OCI-LY3 (cell line): ENCODE measurements around the gene SERPINB1.

Experiments
- H2AFZ ChIP-seq: fragments of 200-600, 300-600 bp; shearing (Covaris generic); 2 replicates; pipeline ENCODE4 v1.6.0; 2014; ENCODE audit warnings: antibody characterized with exemption, low read depth, low read length
- H3K27ac ChIP-seq: fragments of 200-600, 300-600 bp; sonication (generic); 2 replicates; pipeline ENCODE4 v1.5.1; 2014; ENCODE audit warnings: mild to moderate bottlenecking, low read length, moderate library complexity, mixed read lengths
- H3K27me3 ChIP-seq: fragments of 200-600, 300-600 bp; sonication (generic); 2 replicates; pipeline ENCODE4 v1.6.1; 2014; ENCODE audit warnings: low read depth, low read length, mixed read lengths
- H3K36me3 ChIP-seq: fragments of 200-600, 300-600 bp; sonication (generic); replicated peaks from 2 replicates; pipeline ENCODE3; 2014; ENCODE audit warnings: low read depth, low read length, mixed read lengths
- H3K4me1 ChIP-seq: fragments of 300-600, 200-600 bp; sonication (generic); 2 replicates; pipeline ENCODE4 v1.6.1; 2014; ENCODE audit warnings: low read length, mixed read lengths
- H3K4me2 ChIP-seq: fragments of 200-600, 300-600 bp; sonication (generic); 2 replicates; pipeline ENCODE4 v1.6.1; 2014; ENCODE audit warnings: low read length, mixed read lengths
- H3K4me3 ChIP-seq: fragments of 300-600, 200-600 bp; sonication (generic); 2 replicates; pipeline ENCODE4 v1.5.1; 2014; ENCODE audit warnings: antibody characterized with exemption, mild to moderate bottlenecking, low read length, moderate library complexity
- H3K79me2 ChIP-seq: fragments of 300-600, 200-600 bp; shearing (Covaris generic); 2 replicates; pipeline ENCODE4 v1.6.1; 2014; ENCODE audit warnings: mild to moderate bottlenecking, low read length, mixed read lengths
- H3K9ac ChIP-seq: fragments of 300-600, 200-600 bp; shearing (Covaris generic); 2 replicates; pipeline ENCODE4 v1.6.0; 2014; ENCODE audit warnings: mild to moderate bottlenecking, low read length, moderate library complexity
- H3K9me3 ChIP-seq: fragments of 200-600, 300-600 bp; shearing (Covaris generic); 2 replicates; pipeline ENCODE4 v1.6.1; 2014; ENCODE audit warnings: low read length, mixed read lengths; ENCODE audit not compliant: insufficient read depth
- H4K20me1 ChIP-seq: fragments of 200-600, 300-600 bp; sonication (generic); 2 replicates; pipeline ENCODE4 v1.6.1; 2016; ENCODE audit warnings: low read length, mixed read lengths; ENCODE audit not compliant: insufficient read depth
- EZH2phosphoT487 ChIP-seq: fragments of 200-600 bp; shearing (Covaris generic); IDR thresholded peaks from 2 replicates; pipeline ENCODE4 v1.6.1; 2018; ENCODE audit warnings: antibody characterized with exemption, mixed run types, low read depth
- TF ChIP-seq, protein P1 (sequence below): fragments of 200-600, 300-600 bp; sonication (generic); IDR thresholded peaks from 2 replicates; pipeline ENCODE4 v1.5.1; 2014; ENCODE audit warnings: antibody characterized with exemption, low read length, low read depth

SERPINB1 gene

DNA sequence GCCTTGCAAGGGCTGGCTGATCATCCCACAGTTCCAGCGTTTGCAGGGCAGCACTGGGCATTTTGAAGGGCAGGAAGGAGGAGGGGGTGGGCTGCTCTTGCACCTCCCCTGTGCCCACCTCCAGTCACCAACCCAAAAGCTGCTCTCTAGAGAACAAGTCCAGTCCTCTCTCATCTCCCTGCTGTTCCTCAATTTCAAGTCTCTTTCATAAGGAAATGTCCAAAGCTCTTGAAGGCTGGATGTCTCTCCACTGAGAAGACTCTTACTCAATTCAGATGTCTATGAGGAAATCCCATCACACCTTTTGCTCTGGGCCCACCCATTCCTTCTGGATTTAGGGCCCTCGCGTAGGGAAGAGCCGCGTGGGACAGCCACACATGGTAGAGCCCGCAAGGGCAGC is 44.8 kb downstream of the SERPINB1 start:
- H3K79me2 ChIP-seq = no peaks in the 10 kb centered on the region
- H3K4me1 ChIP-seq = no peaks in the 10 kb centered on the region
- no peaks in the 10 kb centered on the region for H3K36me3 ChIP-seq
- no peak overlapping the region for H3K9ac ChIP-seq
- H3K27ac ChIP-seq = no peak overlapping the region
- no peak overlapping the region for H3K4me3 ChIP-seq
- H4K20me1 ChIP-seq = no peaks in the 10 kb centered on the region
- H3K9me3 ChIP-seq = no peaks in the 10 kb centered on the region
- H3K4me2 ChIP-seq = no peak overlapping the region
- no peak for TF ChIP-seq EZH2phosphoT487
- TF ChIP-seq, protein P1, sequence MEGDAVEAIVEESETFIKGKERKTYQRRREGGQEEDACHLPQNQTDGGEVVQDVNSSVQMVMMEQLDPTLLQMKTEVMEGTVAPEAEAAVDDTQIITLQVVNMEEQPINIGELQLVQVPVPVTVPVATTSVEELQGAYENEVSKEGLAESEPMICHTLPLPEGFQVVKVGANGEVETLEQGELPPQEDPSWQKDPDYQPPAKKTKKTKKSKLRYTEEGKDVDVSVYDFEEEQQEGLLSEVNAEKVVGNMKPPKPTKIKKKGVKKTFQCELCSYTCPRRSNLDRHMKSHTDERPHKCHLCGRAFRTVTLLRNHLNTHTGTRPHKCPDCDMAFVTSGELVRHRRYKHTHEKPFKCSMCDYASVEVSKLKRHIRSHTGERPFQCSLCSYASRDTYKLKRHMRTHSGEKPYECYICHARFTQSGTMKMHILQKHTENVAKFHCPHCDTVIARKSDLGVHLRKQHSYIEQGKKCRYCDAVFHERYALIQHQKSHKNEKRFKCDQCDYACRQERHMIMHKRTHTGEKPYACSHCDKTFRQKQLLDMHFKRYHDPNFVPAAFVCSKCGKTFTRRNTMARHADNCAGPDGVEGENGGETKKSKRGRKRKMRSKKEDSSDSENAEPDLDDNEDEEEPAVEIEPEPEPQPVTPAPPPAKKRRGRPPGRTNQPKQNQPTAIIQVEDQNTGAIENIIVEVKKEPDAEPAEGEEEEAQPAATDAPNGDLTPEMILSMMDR = no peak
- no peaks in the 10 kb centered on the region for H3K27me3 ChIP-seq
- H2AFZ ChIP-seq = no peak overlapping the region

DNA sequence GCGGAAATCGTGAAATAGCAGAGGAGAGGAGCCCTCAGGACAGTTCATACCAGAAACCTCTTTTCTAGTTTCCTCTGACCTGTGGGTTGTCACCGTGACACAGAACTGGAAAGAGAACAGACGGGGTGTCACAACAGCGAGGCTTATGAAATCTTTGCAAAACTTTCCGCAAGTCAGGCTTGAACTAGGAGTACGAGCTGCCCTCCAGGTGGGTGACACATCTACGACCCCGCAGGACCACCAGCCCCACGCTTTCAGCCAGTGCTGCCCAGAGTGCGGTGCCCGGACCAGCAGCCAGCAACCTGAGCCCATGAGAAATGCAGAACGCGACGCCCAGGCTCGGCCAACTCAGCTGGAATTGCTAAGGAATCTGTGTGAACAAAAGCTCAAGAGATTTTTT is 45.7 kb downstream of the SERPINB1 start:
- Histone ChIP-seq H3K4me2 (no peak overlapping the region), H3K4me1 (no peaks in the 10 kb centered on the region), H2AFZ (no peak overlapping the region), H3K79me2 (no peaks in the 10 kb centered on the region), H3K4me3 (no peak overlapping the region), H3K9ac (no peak overlapping the region), H3K27ac (no peak overlapping the region), H3K27me3 (no peaks in the 10 kb centered on the region), H3K36me3 (no peaks in the 10 kb centered on the region), H3K9me3 (no peaks in the 10 kb centered on the region), H4K20me1 (no peaks in the 10 kb centered on the region)
- TF ChIP-seq, protein P1 = no peak
- no peak for TF ChIP-seq EZH2phosphoT487

DNA sequence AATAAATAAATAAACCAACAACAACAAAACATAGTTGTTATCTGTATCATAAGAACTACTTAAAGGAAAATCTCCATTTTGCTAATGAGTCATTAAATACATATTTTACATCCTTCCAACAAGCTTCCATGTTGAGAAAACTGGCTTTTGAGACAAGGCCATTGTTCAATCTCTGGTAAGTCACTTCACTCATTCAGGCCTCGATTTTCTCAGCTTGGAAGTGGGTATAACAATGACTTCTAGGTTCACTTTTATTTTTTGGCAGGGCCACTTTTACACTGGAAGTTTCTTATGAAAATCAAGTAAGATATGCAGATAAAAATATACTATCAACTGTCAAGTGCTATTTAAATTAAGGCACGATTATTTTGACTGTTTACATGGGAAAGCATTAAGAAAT is 46.5 kb downstream of the SERPINB1 start:
- Histone ChIP-seq H3K27ac (no peak overlapping the region), H3K27me3 (no peaks in the 10 kb centered on the region), H3K4me1 (no peaks in the 10 kb centered on the region)

DNA sequence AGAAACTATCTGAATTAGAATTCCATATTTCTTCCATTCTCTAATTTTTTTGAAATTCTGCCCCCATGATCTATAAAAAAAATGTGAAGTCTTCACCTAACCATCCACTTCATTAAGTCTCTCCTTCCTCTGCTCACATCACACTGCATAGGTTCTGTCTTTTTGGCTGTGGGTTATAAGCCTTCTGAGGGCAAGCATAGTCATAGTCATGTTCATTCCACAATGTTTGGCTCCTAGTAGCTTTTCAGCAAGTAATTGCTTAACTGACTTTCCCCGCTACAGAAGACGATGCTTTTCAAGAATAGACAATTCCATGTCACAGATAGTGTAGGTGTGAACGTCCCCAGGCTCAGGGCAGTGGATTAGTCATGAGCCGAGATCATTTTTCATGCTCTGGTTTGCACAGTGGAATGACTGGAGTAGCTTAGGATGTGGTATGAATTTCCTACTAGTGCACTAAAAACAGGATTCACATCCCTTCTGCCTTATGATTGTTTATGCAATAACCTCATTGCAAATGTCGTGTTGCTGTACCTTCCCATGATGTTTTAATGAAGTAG is 47.4 kb downstream of the SERPINB1 start:
- Histone ChIP-seq H4K20me1 (no peaks in the 10 kb centered on the region), H3K4me3 (no peak overlapping the region), H3K27me3 (no peaks in the 10 kb centered on the region), H3K4me2 (no peak overlapping the region), H3K79me2 (no peaks in the 10 kb centered on the region), H3K36me3 (no peaks in the 10 kb centered on the region), H3K4me1 (no peaks in the 10 kb centered on the region), H3K9me3 (no peaks in the 10 kb centered on the region), H3K27ac (no peak overlapping the region), H3K9ac (no peak overlapping the region), H2AFZ (no peak overlapping the region)
- TF ChIP-seq, protein P1 = no peak
- no peak for TF ChIP-seq EZH2phosphoT487

More for the DNA sequence above, 46.5 kb downstream of the SERPINB1 start:
- Histone ChIP-seq H3K4me3 (no peak overlapping the region), H3K4me2 (no peak overlapping the region), H3K9ac (no peak overlapping the region), H3K9me3 (no peaks in the 10 kb centered on the region), H3K79me2 (no peaks in the 10 kb centered on the region), H3K36me3 (no peaks in the 10 kb centered on the region), H4K20me1 (no peaks in the 10 kb centered on the region), H2AFZ (no peak overlapping the region)
- TF ChIP-seq EZH2phosphoT487 = no peak
- TF ChIP-seq, protein P1 = no peak
